Measurements from ENCODE around the gene TEX19.

Gene TEX19

DNA sequence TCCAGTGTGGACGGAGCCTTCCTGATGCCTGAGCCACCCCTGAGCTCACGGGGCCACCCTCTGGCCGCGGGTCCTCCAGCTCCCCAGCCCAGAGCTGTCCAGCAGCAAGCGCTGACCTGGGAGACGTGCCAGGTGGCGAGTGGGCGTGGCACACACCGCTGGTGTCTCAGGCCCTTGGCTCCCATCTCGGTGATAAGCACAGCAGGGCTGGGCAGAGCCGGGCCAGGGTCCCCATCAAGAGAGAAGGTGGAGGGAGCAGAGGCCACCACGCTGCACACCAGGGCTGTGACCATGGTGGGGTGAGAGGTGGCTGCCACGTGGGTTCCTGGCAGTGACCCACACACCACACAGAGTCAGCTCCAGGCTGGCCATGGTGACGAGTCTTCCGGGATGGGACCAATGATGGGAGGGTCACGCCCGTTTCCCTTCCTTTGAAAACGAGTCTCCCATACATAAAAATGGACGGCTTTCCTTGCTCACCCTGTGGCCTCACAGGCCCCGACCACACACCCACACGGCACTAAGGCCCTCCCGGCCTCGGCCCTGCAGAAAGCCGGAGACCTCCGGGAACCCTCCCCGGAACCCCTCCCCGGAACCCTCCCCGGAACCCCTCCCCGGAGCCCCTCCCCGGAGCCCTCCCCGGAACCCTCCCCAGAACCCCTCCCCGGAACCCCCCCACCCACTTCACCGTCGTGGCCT, 29.3 kb downstream of the TEX19 start:
- no peak for DNase-seq (ENCODE audit: low read depth)

GRCh38 chr17:82388922-82389283, 29.9 kb downstream of the TEX19 start:
- no peak for TF ChIP-seq CTCF (IDR thresholded peaks at IDR 0.05; ENCODE audit: insufficient read depth, low read depth, low read length, missing control alignments)
- DNase-seq (ENCODE audit: low read depth), result no peak
- no peak overlapping the region for H3K4me3 ChIP-seq (ENCODE audit: low read depth, low read length)

More for the DNA sequence above, 29.3 kb downstream of the TEX19 start:
- no peak overlapping the region for H3K4me3 ChIP-seq (ENCODE audit: low read depth, low read length)
- no peak for TF ChIP-seq CTCF (IDR thresholded peaks at IDR 0.05; ENCODE audit: insufficient read depth, low read depth, low read length, missing control alignments)

DNA sequence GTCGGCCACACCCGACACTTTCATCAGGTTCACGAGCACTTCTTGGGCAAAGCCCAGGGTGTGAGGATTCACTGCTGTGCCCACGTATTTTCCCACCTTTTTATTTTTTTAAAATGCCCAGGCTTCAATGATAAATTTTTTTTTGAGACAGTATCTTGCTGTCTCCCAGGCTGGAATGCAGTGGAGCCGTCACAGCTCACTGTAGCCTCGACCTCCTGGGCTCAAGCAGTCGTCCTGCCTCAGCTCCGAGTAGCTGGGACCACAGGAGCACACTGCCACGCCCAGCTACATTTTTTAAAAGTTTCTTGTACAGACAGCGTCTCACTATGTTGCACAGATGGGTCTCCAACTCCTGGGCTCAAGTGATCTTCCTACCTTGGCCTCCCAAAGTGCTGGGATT, 30.3 kb downstream of the TEX19 start:
- TF ChIP-seq CTCF (IDR thresholded peaks at IDR 0.05; ENCODE audit: insufficient read depth, low read depth, low read length, missing control alignments), result no peak
- no peak overlapping the region for H3K4me3 ChIP-seq (ENCODE audit: low read depth, low read length)
- DNase-seq (ENCODE audit: low read depth), result no peak

GRCh38 chr17:82390015-82390859, 31.2 kb downstream of the TEX19 start:
- no peak for TF ChIP-seq CTCF (IDR thresholded peaks at IDR 0.05; ENCODE audit: insufficient read depth, low read depth, low read length, missing control alignments)
- DNase-seq (ENCODE audit: low read depth), result no peak
- H3K4me3 ChIP-seq (ENCODE audit: low read depth, low read length), result no peak overlapping the region

GRCh38 chr17:82390860-82391435, 31.9 kb downstream of the TEX19 start:
- no peak for DNase-seq (ENCODE audit: low read depth)
- no peak overlapping the region for H3K4me3 ChIP-seq (ENCODE audit: low read depth, low read length)
- TF ChIP-seq CTCF (IDR thresholded peaks at IDR 0.05; ENCODE audit: insufficient read depth, low read depth, low read length, missing control alignments), result no peak

DNA sequence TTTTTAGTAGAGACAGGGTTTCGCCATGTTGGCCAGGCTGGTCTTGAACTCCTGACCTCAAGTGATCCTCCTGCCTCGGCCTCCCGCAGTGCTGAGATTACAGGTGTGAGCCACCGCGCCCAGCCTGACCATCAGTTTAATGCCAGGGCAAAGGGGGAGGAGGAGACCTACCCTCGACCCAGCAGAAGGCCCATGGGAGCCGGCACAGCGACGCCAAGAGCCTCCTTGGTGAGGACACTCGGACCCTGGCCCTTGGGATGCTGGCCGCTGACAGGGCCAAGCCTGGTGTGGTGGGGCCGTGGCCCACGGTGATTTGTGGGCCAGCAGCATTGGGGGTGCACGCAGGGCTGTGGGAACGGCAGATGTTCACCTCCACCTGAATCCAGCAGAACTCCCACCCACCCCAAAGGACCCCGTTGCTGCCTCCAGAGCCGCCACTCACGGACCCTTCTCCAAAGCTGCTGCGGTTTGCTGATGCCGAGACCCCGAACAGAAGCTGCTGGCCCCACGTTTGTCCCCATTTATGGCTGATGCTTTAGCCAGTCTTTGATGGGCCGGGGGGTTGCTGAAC, 32.5 kb downstream of the TEX19 start:
- DNase-seq (ENCODE audit: low read depth), result no peak
- no peak overlapping the region for H3K4me3 ChIP-seq (ENCODE audit: low read depth, low read length)
- no peak for TF ChIP-seq CTCF (IDR thresholded peaks at IDR 0.05; ENCODE audit: insufficient read depth, low read depth, low read length, missing control alignments)
